Measurements from ENCODE around the gene PRR11.

DNA sequence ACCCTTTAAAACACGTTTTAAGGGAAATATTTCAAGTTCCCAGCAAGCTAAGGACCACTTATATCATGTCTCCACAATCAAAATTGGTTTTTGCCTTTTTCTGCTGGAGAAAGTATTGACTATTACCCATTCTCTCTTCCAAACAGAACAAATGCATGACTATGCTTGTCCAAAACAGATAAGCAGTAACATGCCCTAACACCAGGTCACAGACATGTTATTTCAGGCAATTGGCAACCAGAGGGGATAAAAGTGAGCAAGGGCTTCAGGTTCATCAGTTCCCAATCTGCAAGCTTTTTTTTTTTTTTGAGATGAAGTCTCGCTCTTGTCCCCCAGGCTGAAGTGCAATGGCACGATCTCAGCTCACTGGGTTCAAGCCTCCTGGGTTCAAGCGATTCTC is 15.6 kb upstream of the PRR11 start:
- TF ChIP-seq, protein P1, sequence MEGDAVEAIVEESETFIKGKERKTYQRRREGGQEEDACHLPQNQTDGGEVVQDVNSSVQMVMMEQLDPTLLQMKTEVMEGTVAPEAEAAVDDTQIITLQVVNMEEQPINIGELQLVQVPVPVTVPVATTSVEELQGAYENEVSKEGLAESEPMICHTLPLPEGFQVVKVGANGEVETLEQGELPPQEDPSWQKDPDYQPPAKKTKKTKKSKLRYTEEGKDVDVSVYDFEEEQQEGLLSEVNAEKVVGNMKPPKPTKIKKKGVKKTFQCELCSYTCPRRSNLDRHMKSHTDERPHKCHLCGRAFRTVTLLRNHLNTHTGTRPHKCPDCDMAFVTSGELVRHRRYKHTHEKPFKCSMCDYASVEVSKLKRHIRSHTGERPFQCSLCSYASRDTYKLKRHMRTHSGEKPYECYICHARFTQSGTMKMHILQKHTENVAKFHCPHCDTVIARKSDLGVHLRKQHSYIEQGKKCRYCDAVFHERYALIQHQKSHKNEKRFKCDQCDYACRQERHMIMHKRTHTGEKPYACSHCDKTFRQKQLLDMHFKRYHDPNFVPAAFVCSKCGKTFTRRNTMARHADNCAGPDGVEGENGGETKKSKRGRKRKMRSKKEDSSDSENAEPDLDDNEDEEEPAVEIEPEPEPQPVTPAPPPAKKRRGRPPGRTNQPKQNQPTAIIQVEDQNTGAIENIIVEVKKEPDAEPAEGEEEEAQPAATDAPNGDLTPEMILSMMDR (conservative IDR thresholded peaks at IDR 0.05; ENCODE audit: low read length) = no peak
- TF ChIP-seq EZH2phosphoT487 (IDR thresholded peaks at IDR 0.05; ENCODE audit: borderline replicate concordance, low read depth, low read length) = no peak

Data from OCI-LY7 (cell line).